ENCODE results near the gene HYPK.
A peak's percentile ranks its signal among the peaks of the same experiment; 100 is the strongest.

HYPK gene

GRCh38 chr15:43769584-43770228 lies 30.7 kb upstream of the HYPK start:
- Histone ChIP-seq H2AK5ac (ENCODE audit: low read length, severe bottlenecking) (no peak overlapping the region), H2AFZ (ENCODE audit: low read depth, low read length) (no peak overlapping the region), H3K36me3 (ENCODE audit: control insufficient read depth in 1 of 2, insufficient read depth in 2 of 2, low read depth in 1 of 2, low read length in 2 of 2) (peaks cover 35 to 97% of the 10 kb centered on the region in 2 experiments), H3K4ac (ENCODE audit: low read depth in 1 of 2, low read length in 2 of 2) (no peak overlapping the region), H3K27me3 (ENCODE audit: control insufficient read depth in 1 of 2, insufficient read depth in 1 of 2, low read length in 2 of 2) (no peaks in the 10 kb centered on the region), H3K79me1 (replicated peaks; ENCODE audit: low read length, poor library complexity, severe bottlenecking) (peaks cover 6% of the 10 kb centered on the region), H4K8ac (ENCODE audit: low read length) (no peak overlapping the region), H4K91ac (ENCODE audit: low read length) (no peak overlapping the region), H3K14ac (ENCODE audit: low read length in 2 of 2) (no peak overlapping the region), H3K4me1 (ENCODE audit: control insufficient read depth, insufficient read depth, low read depth, low read length) (no peaks in the 10 kb centered on the region), H3K9me3 (ENCODE audit: control insufficient read depth, low read length) (no peaks in the 10 kb centered on the region), H2BK15ac (ENCODE audit: low read depth, poor library complexity, severe bottlenecking) (no peak overlapping the region), H3K23ac (ENCODE audit: low read length in 2 of 2) (no peak overlapping the region), H2BK120ac (ENCODE audit: low read depth, low read length) (no peak overlapping the region), H2BK12ac (ENCODE audit: low read length in 2 of 2) (no peak overlapping the region), H2BK5ac (ENCODE audit: low read depth, low read length, poor library complexity, severe bottlenecking) (no peak overlapping the region), H3K4me2 (ENCODE audit: low read length, poor library complexity, severe bottlenecking) (no peak overlapping the region), H3K27ac (ENCODE audit: low read length, poor library complexity, severe bottlenecking) (no peak overlapping the region), H3K9ac (ENCODE audit: low read length) (peak overlapping the region; percentile 3), H3K4me3 (ENCODE audit: insufficient read depth in 1 of 2, low read depth in 1 of 2, low read length in 2 of 2) (no peak overlapping the region), H3K18ac (ENCODE audit: low read depth in 1 of 2, low read length in 2 of 2) (no peak overlapping the region)
- WGBS = 41% methylated on average over 3 of the region's 5 CpGs
- DNase-seq = peak; percentile 68

GRCh38 chr15:43771816-43772215 lies 28.6 kb upstream of the HYPK start:
- Histone ChIP-seq H4K8ac (ENCODE audit: low read length) (no peak overlapping the region), H3K79me1 (replicated peaks; ENCODE audit: low read length, poor library complexity, severe bottlenecking) (peaks cover 6% of the 10 kb centered on the region), H3K4me3 (ENCODE audit: insufficient read depth in 1 of 2, low read depth in 1 of 2, low read length in 2 of 2) (no peak overlapping the region), H2AFZ (ENCODE audit: low read depth, low read length) (no peak overlapping the region), H3K4me2 (ENCODE audit: low read length, poor library complexity, severe bottlenecking) (no peak overlapping the region), H3K9me3 (ENCODE audit: control insufficient read depth, low read length) (no peaks in the 10 kb centered on the region), H3K14ac (ENCODE audit: low read length in 2 of 2) (no peak overlapping the region), H2BK15ac (ENCODE audit: low read depth, poor library complexity, severe bottlenecking) (no peak overlapping the region), H2BK5ac (ENCODE audit: low read depth, low read length, poor library complexity, severe bottlenecking) (no peak overlapping the region), H2AK5ac (ENCODE audit: low read length, severe bottlenecking) (no peak overlapping the region), H3K18ac (ENCODE audit: low read depth in 1 of 2, low read length in 2 of 2) (no peak overlapping the region), H3K27me3 (ENCODE audit: control insufficient read depth in 1 of 2, insufficient read depth in 1 of 2, low read length in 2 of 2) (no peaks in the 10 kb centered on the region), H3K36me3 (ENCODE audit: control insufficient read depth in 1 of 2, insufficient read depth in 2 of 2, low read depth in 1 of 2, low read length in 2 of 2) (peaks cover 35 to 76% of the 10 kb centered on the region in 2 experiments), H3K4me1 (ENCODE audit: control insufficient read depth, insufficient read depth, low read depth, low read length) (peaks cover 10% of the 10 kb centered on the region), H4K91ac (ENCODE audit: low read length) (no peak overlapping the region), H3K27ac (ENCODE audit: low read length, poor library complexity, severe bottlenecking) (no peak overlapping the region), H3K9ac (ENCODE audit: low read length) (peak overlapping the region; percentile 39), H2BK12ac (ENCODE audit: low read length in 2 of 2) (no peak overlapping the region), H2BK120ac (ENCODE audit: low read depth, low read length) (no peak overlapping the region), H3K23ac (ENCODE audit: low read length in 2 of 2) (no peak overlapping the region), H3K4ac (ENCODE audit: low read depth in 1 of 2, low read length in 2 of 2) (no peak overlapping the region)
- WGBS = 82% methylated on average over 2 of the region's 2 CpGs
- peak; percentile 28 for DNase-seq

GRCh38 chr15:43772624-43773023 lies 27.8 kb upstream of the HYPK start:
- no peak overlapping the region for H2BK120ac ChIP-seq (ENCODE audit: low read depth, low read length)
- no peak overlapping the region for H2AK5ac ChIP-seq (ENCODE audit: low read length, severe bottlenecking)
- H3K18ac ChIP-seq (ENCODE audit: low read depth in 1 of 2, low read length in 2 of 2) = no peak overlapping the region
- H2AFZ ChIP-seq (ENCODE audit: low read depth, low read length) = no peak overlapping the region
- H3K4me1 ChIP-seq (ENCODE audit: control insufficient read depth, insufficient read depth, low read depth, low read length) = peaks cover 13% of the 10 kb centered on the region
- H3K27ac ChIP-seq (ENCODE audit: low read length, poor library complexity, severe bottlenecking) = no peak overlapping the region
- H3K23ac ChIP-seq (ENCODE audit: low read length in 2 of 2) = no peak overlapping the region
- H3K4me3 ChIP-seq (ENCODE audit: insufficient read depth in 1 of 2, low read depth in 1 of 2, low read length in 2 of 2) = no peak overlapping the region
- H3K27me3 ChIP-seq (ENCODE audit: control insufficient read depth in 1 of 2, insufficient read depth in 1 of 2, low read length in 2 of 2) = no peaks in the 10 kb centered on the region
- no peak overlapping the region for H4K8ac ChIP-seq (ENCODE audit: low read length)
- no peaks in the 10 kb centered on the region for H3K9me3 ChIP-seq (ENCODE audit: control insufficient read depth, low read length)
- H4K91ac ChIP-seq (ENCODE audit: low read length) = no peak overlapping the region
- no peak overlapping the region for H3K4me2 ChIP-seq (ENCODE audit: low read length, poor library complexity, severe bottlenecking)
- no peak for DNase-seq
- no peak overlapping the region for H3K4ac ChIP-seq (ENCODE audit: low read depth in 1 of 2, low read length in 2 of 2)
- no peak overlapping the region for H2BK15ac ChIP-seq (ENCODE audit: low read depth, poor library complexity, severe bottlenecking)
- no peak overlapping the region for H2BK5ac ChIP-seq (ENCODE audit: low read depth, low read length, poor library complexity, severe bottlenecking)
- peak overlapping the region; percentile 39 for H3K9ac ChIP-seq (ENCODE audit: low read length)
- no peak overlapping the region for H3K14ac ChIP-seq (ENCODE audit: low read length in 2 of 2)
- H2BK12ac ChIP-seq (ENCODE audit: low read length in 2 of 2) = no peak overlapping the region
- H3K36me3 ChIP-seq (ENCODE audit: control insufficient read depth in 1 of 2, insufficient read depth in 2 of 2, low read depth in 1 of 2, low read length in 2 of 2) = peaks cover 27 to 68% of the 10 kb centered on the region in 2 experiments
- H3K79me1 ChIP-seq (replicated peaks; ENCODE audit: low read length, poor library complexity, severe bottlenecking) = peaks cover 6% of the 10 kb centered on the region

- no peak overlapping the region for H2BK120ac ChIP-seq (ENCODE audit: low read depth, low read length)
- H3K18ac ChIP-seq (ENCODE audit: low read depth in 1 of 2, low read length in 2 of 2) = no peak overlapping the region
- no peaks in the 10 kb centered on the region for H3K27me3 ChIP-seq (ENCODE audit: control insufficient read depth in 1 of 2, insufficient read depth in 1 of 2, low read length in 2 of 2)
- no peak overlapping the region for H3K23ac ChIP-seq (ENCODE audit: low read length in 2 of 2)
- H3K4me3 ChIP-seq (ENCODE audit: insufficient read depth in 1 of 2, low read depth in 1 of 2, low read length in 2 of 2) = no peak overlapping the region
- WGBS = 98% methylated on average over 4 of the region's 4 CpGs
- no peak overlapping the region for H3K14ac ChIP-seq (ENCODE audit: low read length in 2 of 2)
- no peak overlapping the region for H2BK15ac ChIP-seq (ENCODE audit: low read depth, poor library complexity, severe bottlenecking)
- no peak overlapping the region for H3K9ac ChIP-seq (ENCODE audit: low read length)
- no peak overlapping the region for H2AFZ ChIP-seq (ENCODE audit: low read depth, low read length)
- H3K4me2 ChIP-seq (ENCODE audit: low read length, poor library complexity, severe bottlenecking) = no peak overlapping the region
- H3K79me1 ChIP-seq (replicated peaks; ENCODE audit: low read length, poor library complexity, severe bottlenecking) = peaks cover 3% of the 10 kb centered on the region
- no peak overlapping the region for H4K91ac ChIP-seq (ENCODE audit: low read length)
- peaks cover 14% of the 10 kb centered on the region for H3K4me1 ChIP-seq (ENCODE audit: control insufficient read depth, insufficient read depth, low read depth, low read length)
- H2BK5ac ChIP-seq (ENCODE audit: low read depth, low read length, poor library complexity, severe bottlenecking) = no peak overlapping the region
- H3K27ac ChIP-seq (ENCODE audit: low read length, poor library complexity, severe bottlenecking) = no peak overlapping the region
- H2AK5ac ChIP-seq (ENCODE audit: low read length, severe bottlenecking) = no peak overlapping the region
- no peaks in the 10 kb centered on the region for H3K9me3 ChIP-seq (ENCODE audit: control insufficient read depth, low read length)
- no peak overlapping the region for H3K4ac ChIP-seq (ENCODE audit: low read depth in 1 of 2, low read length in 2 of 2)
- H4K8ac ChIP-seq (ENCODE audit: low read length) = no peak overlapping the region
- no peak for DNase-seq
- peaks cover 18 to 54% of the 10 kb centered on the region in 2 experiments for H3K36me3 ChIP-seq (ENCODE audit: control insufficient read depth in 1 of 2, insufficient read depth in 2 of 2, low read depth in 1 of 2, low read length in 2 of 2)
- H2BK12ac ChIP-seq (ENCODE audit: low read length in 2 of 2) = no peak overlapping the region
Observed at GRCh38 chr15:43774062-43774461, 26.3 kb upstream of the HYPK start.

All from mesenchymal stem cell (in vitro differentiated cells and primary cell).